Lower leg skin (tissue), 4 donors: Measurements from ENCODE around the gene AVEN. TPM values are rescaled to one million over a fixed set of nuclear protein-coding genes. Genes with fewer than 3 reads are reported as not detected.

ENCODE experiments used
- DNase-seq, 2 donors: peaks; one replicate each; pipeline ENCODE4 v3.0.0-alpha.2; 2019; ENCODE audit warnings: low spot score in 2 of 2
- H3K4me3 ChIP-seq: fragments of 200-600 bp; sonication (generic); 2 replicates; pipeline ENCODE4 v1.5.1; 2017; ENCODE audit warnings: mild to moderate bottlenecking, low read depth; ENCODE audit not compliant: poor library complexity, severe bottlenecking
- POLR2A ChIP-seq, 2 donors: fragments of 450-650 bp; IDR thresholded peaks; one replicate each; pipeline ENCODE4 v1.6.1; 2016 to 2017; ENCODE audit warnings: antibody characterized with exemption in 2 of 2, mild to moderate bottlenecking in 1 of 2, moderate library complexity in 1 of 2
- WGBS, 2 donors: methylation state at CpG; one replicate each; pipeline ENCODE4 v1.1.5; 2018; 5-methylcytosine and 5-hydroxymethylcytosine counted together
- intact Hi-C: fragments of 100-400 bp; cut with DNase I; formaldehyde crosslinking; loops from one replicate; pipeline ENCODE4 v1.15.0; 2023; ENCODE audit warnings: low total_unique reads
- total RNA-seq, 4 donors: library from RNA; depleted of rRNA; stranded (reverse); fragments of >200 nt; gene quantifications; one replicate each; pipeline ENCODE4 v1.1.0, GENCODE V29; 2016
- TF ChIP-seq, protein P1 (sequence below), 3 donors: fragments of 450-650 bp; IDR thresholded peaks; one replicate each; pipeline ENCODE4 v1.5.1; 2016; ENCODE audit warnings: antibody characterized with exemption in 3 of 3, mild to moderate bottlenecking in 3 of 3, moderate library complexity in 2 of 3

Gene AVEN
- total RNA-seq, 4 donors from 2014 or later, result 9.7 to 17.0 (median 12.9) TPM

DNA sequence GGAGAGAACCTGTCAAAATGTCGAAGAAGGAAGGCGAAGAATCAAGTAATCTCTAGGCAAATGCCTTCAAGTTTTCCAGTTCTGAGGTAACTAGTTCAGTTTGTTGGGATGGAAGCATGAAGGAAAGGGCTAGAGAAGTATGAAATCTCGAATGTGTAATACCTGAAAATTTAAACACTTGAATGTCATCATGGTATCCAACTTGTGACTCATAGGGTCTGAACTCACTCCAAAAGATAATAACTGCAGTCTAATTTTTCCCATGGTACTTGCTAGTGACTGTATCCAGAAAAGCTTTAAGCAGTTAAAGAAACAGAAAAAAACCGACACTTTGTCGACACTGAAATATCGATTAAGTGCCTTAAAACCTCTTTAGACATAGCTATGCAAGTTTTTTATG lies 173.6 kb downstream of the AVEN start:
- H3K4me3 ChIP-seq, result no peak overlapping the region
- TF ChIP-seq, protein P1, sequence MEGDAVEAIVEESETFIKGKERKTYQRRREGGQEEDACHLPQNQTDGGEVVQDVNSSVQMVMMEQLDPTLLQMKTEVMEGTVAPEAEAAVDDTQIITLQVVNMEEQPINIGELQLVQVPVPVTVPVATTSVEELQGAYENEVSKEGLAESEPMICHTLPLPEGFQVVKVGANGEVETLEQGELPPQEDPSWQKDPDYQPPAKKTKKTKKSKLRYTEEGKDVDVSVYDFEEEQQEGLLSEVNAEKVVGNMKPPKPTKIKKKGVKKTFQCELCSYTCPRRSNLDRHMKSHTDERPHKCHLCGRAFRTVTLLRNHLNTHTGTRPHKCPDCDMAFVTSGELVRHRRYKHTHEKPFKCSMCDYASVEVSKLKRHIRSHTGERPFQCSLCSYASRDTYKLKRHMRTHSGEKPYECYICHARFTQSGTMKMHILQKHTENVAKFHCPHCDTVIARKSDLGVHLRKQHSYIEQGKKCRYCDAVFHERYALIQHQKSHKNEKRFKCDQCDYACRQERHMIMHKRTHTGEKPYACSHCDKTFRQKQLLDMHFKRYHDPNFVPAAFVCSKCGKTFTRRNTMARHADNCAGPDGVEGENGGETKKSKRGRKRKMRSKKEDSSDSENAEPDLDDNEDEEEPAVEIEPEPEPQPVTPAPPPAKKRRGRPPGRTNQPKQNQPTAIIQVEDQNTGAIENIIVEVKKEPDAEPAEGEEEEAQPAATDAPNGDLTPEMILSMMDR (IDR thresholded peaks at IDR 0.05), result no peak
- no peak for TF ChIP-seq POLR2A (IDR thresholded peaks at IDR 0.05)
- WGBS, 2 donors, result 83 to 91% methylated on average over 6 of the region's 6 CpGs
- intact Hi-C loops, result no loop called here
- DNase-seq, result no peak

DNA sequence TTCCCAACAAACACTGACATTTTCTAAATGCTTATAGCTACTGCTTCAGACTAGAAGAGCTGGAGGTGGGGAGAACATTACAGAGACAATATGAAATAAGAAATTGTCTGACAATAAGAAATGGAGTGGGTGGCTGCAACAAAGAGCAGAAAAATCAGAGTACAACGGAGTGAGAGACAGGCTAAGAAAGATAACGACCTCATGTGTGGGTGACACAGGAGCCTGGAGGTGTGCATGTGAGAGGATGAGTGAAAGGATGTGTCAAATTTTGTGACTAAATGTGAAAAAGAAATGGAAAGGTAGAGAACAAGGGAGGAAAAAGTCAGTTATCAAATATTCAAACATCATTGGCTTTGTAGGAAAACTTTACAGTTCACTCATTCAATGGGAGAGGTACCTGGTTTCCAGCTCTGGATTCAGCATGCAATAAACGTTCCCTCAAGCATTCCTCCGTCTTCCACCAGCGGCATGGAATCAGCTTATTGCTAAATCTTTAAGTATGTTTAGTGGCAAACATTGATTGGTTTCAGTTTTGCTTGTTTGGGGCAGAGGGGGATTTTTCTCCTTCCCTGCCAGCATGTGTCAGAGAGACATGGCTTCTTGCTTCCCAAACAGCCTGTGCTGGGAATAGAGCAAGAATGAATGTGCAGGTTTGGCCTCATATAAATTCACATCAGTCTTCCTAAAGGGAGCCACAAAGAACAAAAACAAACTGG lies 174.5 kb downstream of the AVEN start:
- no peak for DNase-seq
- no peak overlapping the region for H3K4me3 ChIP-seq
- TF ChIP-seq POLR2A (IDR thresholded peaks at IDR 0.05), result no peak
- TF ChIP-seq, protein P1 (IDR thresholded peaks at IDR 0.05), result no peak
- 87 to 89% methylated on average over 5 of the region's 5 CpGs for WGBS, 2 donors
- intact Hi-C loops, result no loop called here

DNA sequence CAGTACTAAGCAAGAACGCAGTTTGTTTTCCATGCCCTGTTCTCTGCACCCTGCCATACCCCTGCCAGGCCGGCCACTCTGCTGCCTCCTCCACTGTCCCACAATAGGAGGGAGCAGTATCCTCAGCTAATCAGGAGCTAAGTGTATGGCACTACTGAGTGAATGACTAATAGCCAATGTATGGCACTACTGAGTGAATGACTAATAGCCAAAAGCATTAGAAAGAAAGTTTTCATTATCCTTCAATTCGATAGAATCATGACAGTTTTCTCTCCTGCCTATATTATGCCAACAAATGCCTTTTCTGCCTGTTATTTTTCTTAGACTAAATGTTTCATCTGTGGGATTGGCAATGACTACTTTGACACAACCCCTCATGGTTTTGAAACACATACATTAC lies 178.2 kb downstream of the AVEN start:
- 92 to 95% methylated on average over 3 of the region's 3 CpGs for WGBS, 2 donors
- no peak overlapping the region for H3K4me3 ChIP-seq
- intact Hi-C loops, result no loop called here
- no peak for DNase-seq
- TF ChIP-seq, protein P1 (IDR thresholded peaks at IDR 0.05), result no peak
- no peak for TF ChIP-seq POLR2A (IDR thresholded peaks at IDR 0.05)

DNA sequence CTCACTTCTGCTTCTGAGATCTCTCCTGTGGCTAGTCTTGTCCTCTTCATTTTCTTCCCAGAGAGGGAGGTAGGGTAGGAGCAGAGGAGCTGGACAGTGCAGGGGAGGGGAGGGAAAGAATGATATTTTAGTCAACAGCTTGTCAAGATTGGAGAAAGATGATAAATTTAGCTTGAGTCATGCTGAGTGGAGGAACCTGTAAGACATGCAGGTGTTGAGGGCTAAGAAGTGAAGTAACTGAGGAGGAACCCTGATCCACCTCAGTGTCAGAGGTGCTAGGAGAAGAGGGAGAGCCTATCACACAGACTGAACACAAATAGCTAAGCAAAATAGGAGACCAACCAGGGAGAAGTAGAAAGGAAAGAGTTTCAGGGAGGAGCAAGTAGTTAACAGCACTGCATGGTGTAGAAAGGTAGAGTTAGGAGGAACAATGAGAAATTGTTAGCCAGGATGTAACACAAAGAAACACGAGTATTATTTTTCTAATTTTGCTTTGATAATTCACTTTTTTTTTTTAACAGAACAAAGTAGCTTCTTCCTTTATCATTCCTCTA lies 178.9 kb downstream of the AVEN start:
- WGBS, 2 donors, result 76 to 81% methylated on average over 1 of the region's 1 CpG
- TF ChIP-seq, protein P1 (IDR thresholded peaks at IDR 0.05), result no peak
- TF ChIP-seq POLR2A (IDR thresholded peaks at IDR 0.05), result no peak
- DNase-seq, result no peak
- no peak overlapping the region for H3K4me3 ChIP-seq
- intact Hi-C loops, result no loop called here

DNA sequence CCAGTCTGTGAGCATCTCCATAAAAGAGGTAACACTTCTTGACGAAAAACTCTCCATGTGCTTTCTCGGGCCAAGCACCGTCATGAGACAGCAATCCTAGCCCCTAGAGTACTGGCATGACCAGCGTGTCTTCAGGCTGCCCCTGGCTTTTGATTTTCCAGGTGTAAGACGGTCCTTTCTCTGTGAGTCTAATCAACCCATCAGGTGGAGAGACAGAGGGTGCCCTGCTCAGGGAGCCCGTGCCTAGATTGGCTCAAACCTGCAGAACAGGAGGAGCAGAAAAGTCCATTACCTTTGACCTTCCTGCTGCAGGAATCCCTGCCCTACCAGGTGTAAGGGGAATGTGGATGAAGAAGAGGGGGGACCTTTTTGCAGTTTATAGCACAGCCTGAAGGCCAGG lies 180.2 kb downstream of the AVEN start:
- TF ChIP-seq, protein P1 (IDR thresholded peaks at IDR 0.05), result no peak
- TF ChIP-seq POLR2A (IDR thresholded peaks at IDR 0.05), result no peak
- H3K4me3 ChIP-seq, result no peak overlapping the region
- no peak for DNase-seq
- intact Hi-C loops, result no loop called here
- 92% methylated on average over 6 of the region's 6 CpGs for WGBS, 2 donors
